HepG2 (cell line): ENCODE measurements around the gene NECAP2. TPM values are rescaled to one million over a fixed set of nuclear protein-coding genes. Genes with fewer than 3 reads are reported as not detected.

Experiments used
- AHR ChIP-seq: IDR thresholded peaks from 2 replicates; pipeline ENCODE4 v1.6.1; 2018; ENCODE audit warnings: missing genetic modification reagents, missing compliant biosample characterization
- GFI1 ChIP-seq: sonication (generic); formaldehyde crosslinking; IDR thresholded peaks from 2 replicates; pipeline ENCODE4 v1.5.0; 2020; ENCODE audit warnings: missing genetic modification reagents, mild to moderate bottlenecking, borderline replicate concordance
- HMG20A ChIP-seq: IDR thresholded peaks from 2 replicates; pipeline ENCODE4 v1.6.1; 2016; ENCODE audit warnings: borderline replicate concordance
- HMGA1 ChIP-seq: sonication (generic); formaldehyde crosslinking; conservative IDR thresholded peaks from 2 replicates; pipeline ENCODE4 v1.4.0; 2020; ENCODE audit warnings: missing genetic modification reagents
- MXI1 ChIP-seq: IDR thresholded peaks from 3 replicates; pipeline ENCODE4 v1.6.1; 2012; ENCODE audit warnings: low read depth, low read length, inconsistent platforms, borderline replicate concordance
- NFRKB ChIP-seq: fragments of 450-650 bp; IDR thresholded peaks from 2 replicates; pipeline ENCODE4 v1.6.1; 2017
- NR1H2 ChIP-seq: sonication (generic); formaldehyde crosslinking; IDR thresholded peaks from 2 replicates; pipeline ENCODE4 v1.8.1; 2022; ENCODE audit warnings: low read depth, missing genetic modification reagents, borderline replicate concordance
- U2AF2 ChIP-seq: fragments of 200-400 bp; formaldehyde crosslinking; IDR thresholded peaks from 2 replicates; pipeline ENCODE4 v1.6.1; 2017; ENCODE audit warnings: low read depth, mild to moderate bottlenecking, low read length
- YEATS2 ChIP-seq: sonication (generic); formaldehyde crosslinking; IDR thresholded peaks from 2 replicates; pipeline ENCODE4 v1.4.0; 2020; ENCODE audit warnings: missing genetic modification reagents, borderline replicate concordance
- ZNF468 ChIP-seq: sonication (generic); formaldehyde crosslinking; IDR thresholded peaks from 2 replicates; pipeline ENCODE4 v1.8.0; 2022; ENCODE audit warnings: mild to moderate bottlenecking, moderate library complexity, missing genetic modification reagents
- ZNF530 ChIP-seq: sonication (generic); formaldehyde crosslinking; IDR thresholded peaks from 2 replicates; pipeline ENCODE4 v1.5.0; 2020; ENCODE audit warnings: low read depth, mild to moderate bottlenecking, missing genetic modification reagents
- ZNF670 ChIP-seq: sonication (generic); formaldehyde crosslinking; IDR thresholded peaks from 2 replicates; pipeline ENCODE4 v1.8.0; 2022; ENCODE audit warnings: mild to moderate bottlenecking, missing genetic modification reagents, borderline replicate concordance
- ZNF672 ChIP-seq: sonication (generic); formaldehyde crosslinking; IDR thresholded peaks from 2 replicates; pipeline ENCODE4 v1.8.1; 2022; ENCODE audit warnings: missing genetic modification reagents
- polyA plus RNA-seq, 8 experiments: library from polyadenylated mRNA; depleted of rRNA in 3 of 8; stranded (reverse) in 7 of 8; unstranded in 1 of 8; fragments of >200 nt; fragmentation: Illumina TruSeq in 4 of 8; extraction: Trizol in 4 of 8; gene quantifications; 2 replicates each; pipeline versions ENCODE4 v1.2.1 to v1.2.3, GENCODE V29; 2011 to 2016; ENCODE audit warnings: low read depth in 4 of 8, missing spikeins in 1 of 8, mixed read lengths in 1 of 8; ENCODE audit not compliant: insufficient read depth in 1 of 8
- total RNA-seq, 5 experiments: library from RNA; depleted of rRNA; stranded (reverse); fragments of >200 nt; fragmentation: Illumina TruSeq; extraction: Trizol; gene quantifications; 2 replicates each; pipeline ENCODE4 v1.2.3, GENCODE V29; 2016; ENCODE audit warnings: low read depth in 1 of 5
- TF ChIP-seq, protein P1 (sequence below): sonication (generic); formaldehyde crosslinking; IDR thresholded peaks from 2 replicates; pipeline ENCODE4 v1.9.0; 2021; ENCODE audit warnings: missing genetic modification reagents, borderline replicate concordance
- TF ChIP-seq, protein P2 (sequence below): sonication (generic); formaldehyde crosslinking; conservative IDR thresholded peaks from 2 replicates; pipeline ENCODE4 v1.4.0; 2020; ENCODE audit warnings: missing genetic modification reagents
- TF ChIP-seq, protein P3 (sequence below): sonication (generic); formaldehyde crosslinking; IDR thresholded peaks from 2 replicates; pipeline ENCODE4 v1.9.0; 2022; ENCODE audit warnings: missing genetic modification reagents, mild to moderate bottlenecking, borderline replicate concordance
- TF ChIP-seq, protein P4 (sequence below): sonication (generic); formaldehyde crosslinking; IDR thresholded peaks from 2 replicates; pipeline ENCODE4 v1.5.1; 2020; ENCODE audit warnings: missing genetic modification reagents, mild to moderate bottlenecking, borderline replicate concordance
- TF ChIP-seq, protein P5 (sequence below): sonication (generic); formaldehyde crosslinking; IDR thresholded peaks from 2 replicates; pipeline ENCODE4 v1.4.0; 2020; ENCODE audit warnings: mild to moderate bottlenecking, missing genetic modification reagents, borderline replicate concordance

The NECAP2 gene
- total and polyA plus RNA-seq, 2 of the 13 experiments (the other 11 are each of a cell fraction or from before 2014, with no cell fraction given): 38.5 to 52.3 TPM

DNA sequence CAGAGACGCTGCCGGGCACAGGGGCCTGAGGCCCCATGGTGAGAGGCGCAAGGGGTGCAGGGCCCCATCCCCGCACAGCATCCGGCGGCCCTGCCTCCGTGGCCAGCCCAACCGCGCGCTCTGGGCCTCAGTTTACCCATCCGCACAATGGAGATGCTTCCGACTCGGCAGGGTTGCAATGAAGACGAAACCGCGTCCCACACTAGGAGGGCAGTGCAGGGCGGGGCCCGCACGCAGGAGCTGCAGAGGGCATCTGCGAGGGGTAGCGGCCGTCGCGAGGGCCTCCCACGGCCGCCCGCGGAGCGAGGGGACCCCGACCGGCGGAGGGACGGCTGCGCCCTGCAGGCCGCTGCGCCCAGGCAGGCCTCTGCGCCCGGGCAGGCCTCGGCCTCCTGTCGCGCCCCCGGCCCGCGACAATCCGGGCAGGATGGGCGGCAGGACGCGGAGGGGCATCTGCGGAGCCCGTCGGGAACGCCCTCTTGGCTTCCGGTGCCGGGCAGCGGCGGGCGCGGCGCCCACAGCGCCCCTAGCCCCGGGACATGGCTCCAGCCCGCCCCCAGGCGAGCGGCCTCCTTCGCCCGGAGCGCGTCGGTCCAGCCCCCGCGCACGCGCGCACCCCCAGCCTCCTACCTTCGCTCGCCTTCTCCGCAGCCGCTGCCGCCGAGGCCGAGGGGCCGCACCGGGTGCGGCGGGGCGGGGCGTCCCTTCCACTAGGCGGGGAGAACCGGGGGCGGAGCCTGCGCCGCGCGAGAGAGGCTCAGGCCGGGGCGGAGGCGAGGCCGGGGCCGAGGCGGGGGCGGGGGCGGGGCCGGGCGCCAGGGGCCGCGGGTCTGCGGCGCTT, 58.3 kb downstream of the NECAP2 start (continued):
- TF ChIP-seq, protein P1, sequence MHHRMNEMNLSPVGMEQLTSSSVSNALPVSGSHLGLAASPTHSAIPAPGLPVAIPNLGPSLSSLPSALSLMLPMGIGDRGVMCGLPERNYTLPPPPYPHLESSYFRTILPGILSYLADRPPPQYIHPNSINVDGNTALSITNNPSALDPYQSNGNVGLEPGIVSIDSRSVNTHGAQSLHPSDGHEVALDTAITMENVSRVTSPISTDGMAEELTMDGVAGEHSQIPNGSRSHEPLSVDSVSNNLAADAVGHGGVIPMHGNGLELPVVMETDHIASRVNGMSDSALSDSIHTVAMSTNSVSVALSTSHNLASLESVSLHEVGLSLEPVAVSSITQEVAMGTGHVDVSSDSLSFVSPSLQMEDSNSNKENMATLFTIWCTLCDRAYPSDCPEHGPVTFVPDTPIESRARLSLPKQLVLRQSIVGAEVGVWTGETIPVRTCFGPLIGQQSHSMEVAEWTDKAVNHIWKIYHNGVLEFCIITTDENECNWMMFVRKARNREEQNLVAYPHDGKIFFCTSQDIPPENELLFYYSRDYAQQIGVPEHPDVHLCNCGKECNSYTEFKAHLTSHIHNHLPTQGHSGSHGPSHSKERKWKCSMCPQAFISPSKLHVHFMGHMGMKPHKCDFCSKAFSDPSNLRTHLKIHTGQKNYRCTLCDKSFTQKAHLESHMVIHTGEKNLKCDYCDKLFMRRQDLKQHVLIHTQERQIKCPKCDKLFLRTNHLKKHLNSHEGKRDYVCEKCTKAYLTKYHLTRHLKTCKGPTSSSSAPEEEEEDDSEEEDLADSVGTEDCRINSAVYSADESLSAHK (CRISPR knock-in tag): no peak
- TF ChIP-seq, protein P2, sequence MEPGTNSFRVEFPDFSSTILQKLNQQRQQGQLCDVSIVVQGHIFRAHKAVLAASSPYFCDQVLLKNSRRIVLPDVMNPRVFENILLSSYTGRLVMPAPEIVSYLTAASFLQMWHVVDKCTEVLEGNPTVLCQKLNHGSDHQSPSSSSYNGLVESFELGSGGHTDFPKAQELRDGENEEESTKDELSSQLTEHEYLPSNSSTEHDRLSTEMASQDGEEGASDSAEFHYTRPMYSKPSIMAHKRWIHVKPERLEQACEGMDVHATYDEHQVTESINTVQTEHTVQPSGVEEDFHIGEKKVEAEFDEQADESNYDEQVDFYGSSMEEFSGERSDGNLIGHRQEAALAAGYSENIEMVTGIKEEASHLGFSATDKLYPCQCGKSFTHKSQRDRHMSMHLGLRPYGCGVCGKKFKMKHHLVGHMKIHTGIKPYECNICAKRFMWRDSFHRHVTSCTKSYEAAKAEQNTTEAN (CRISPR knock-in tag): peak; percentile 50; the same call in 1 of the 2 replicates
- no peak for TF ChIP-seq ZNF530 (CRISPR knock-in tag)
- no peak for TF ChIP-seq ZNF670 (CRISPR knock-in tag)
- no peak for TF ChIP-seq ZNF672 (CRISPR knock-in tag)
- TF ChIP-seq HMGA1 (CRISPR knock-in tag): no peak
- TF ChIP-seq, protein P3, sequence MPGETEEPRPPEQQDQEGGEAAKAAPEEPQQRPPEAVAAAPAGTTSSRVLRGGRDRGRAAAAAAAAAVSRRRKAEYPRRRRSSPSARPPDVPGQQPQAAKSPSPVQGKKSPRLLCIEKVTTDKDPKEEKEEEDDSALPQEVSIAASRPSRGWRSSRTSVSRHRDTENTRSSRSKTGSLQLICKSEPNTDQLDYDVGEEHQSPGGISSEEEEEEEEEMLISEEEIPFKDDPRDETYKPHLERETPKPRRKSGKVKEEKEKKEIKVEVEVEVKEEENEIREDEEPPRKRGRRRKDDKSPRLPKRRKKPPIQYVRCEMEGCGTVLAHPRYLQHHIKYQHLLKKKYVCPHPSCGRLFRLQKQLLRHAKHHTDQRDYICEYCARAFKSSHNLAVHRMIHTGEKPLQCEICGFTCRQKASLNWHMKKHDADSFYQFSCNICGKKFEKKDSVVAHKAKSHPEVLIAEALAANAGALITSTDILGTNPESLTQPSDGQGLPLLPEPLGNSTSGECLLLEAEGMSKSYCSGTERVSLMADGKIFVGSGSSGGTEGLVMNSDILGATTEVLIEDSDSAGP: no peak
- TF ChIP-seq U2AF2: no peak
- TF ChIP-seq, protein P4, sequence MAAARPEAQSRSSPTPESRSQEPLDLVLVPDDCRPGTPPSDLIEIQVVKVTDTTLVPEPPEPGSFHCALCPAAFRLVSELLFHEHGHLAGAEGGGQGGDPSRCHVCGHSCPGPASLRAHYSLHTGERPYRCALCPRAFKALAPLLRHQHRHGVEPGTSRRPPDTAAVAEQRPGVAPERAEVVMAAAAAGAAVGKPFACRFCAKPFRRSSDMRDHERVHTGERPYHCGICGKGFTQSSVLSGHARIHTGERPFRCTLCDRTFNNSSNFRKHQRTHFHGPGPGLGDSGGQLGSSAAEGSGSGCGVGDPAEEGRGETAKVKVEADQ (CRISPR knock-in tag): peak; percentile 87; the same call in 1 of the 2 replicates
- TF ChIP-seq NR1H2: no peak
- no peak for TF ChIP-seq NFRKB
- TF ChIP-seq, protein P5, sequence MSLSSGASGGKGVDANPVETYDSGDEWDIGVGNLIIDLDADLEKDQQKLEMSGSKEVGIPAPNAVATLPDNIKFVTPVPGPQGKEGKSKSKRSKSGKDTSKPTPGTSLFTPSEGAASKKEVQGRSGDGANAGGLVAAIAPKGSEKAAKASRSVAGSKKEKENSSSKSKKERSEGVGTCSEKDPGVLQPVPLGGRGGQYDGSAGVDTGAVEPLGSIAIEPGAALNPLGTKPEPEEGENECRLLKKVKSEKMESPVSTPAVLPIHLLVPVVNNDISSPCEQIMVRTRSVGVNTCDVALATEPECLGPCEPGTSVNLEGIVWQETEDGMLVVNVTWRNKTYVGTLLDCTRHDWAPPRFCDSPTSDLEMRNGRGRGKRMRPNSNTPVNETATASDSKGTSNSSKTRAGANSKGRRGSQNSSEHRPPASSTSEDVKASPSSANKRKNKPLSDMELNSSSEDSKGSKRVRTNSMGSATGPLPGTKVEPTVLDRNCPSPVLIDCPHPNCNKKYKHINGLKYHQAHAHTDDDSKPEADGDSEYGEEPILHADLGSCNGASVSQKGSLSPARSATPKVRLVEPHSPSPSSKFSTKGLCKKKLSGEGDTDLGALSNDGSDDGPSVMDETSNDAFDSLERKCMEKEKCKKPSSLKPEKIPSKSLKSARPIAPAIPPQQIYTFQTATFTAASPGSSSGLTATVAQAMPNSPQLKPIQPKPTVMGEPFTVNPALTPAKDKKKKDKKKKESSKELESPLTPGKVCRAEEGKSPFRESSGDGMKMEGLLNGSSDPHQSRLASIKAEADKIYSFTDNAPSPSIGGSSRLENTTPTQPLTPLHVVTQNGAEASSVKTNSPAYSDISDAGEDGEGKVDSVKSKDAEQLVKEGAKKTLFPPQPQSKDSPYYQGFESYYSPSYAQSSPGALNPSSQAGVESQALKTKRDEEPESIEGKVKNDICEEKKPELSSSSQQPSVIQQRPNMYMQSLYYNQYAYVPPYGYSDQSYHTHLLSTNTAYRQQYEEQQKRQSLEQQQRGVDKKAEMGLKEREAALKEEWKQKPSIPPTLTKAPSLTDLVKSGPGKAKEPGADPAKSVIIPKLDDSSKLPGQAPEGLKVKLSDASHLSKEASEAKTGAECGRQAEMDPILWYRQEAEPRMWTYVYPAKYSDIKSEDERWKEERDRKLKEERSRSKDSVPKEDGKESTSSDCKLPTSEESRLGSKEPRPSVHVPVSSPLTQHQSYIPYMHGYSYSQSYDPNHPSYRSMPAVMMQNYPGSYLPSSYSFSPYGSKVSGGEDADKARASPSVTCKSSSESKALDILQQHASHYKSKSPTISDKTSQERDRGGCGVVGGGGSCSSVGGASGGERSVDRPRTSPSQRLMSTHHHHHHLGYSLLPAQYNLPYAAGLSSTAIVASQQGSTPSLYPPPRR (CRISPR knock-in tag): no peak; the same call in 1 of the 2 replicates
- no peak for TF ChIP-seq MXI1
- no peak for TF ChIP-seq GFI1 (CRISPR knock-in tag)
- TF ChIP-seq HMG20A (CRISPR knock-in tag): no peak
- TF ChIP-seq YEATS2: no peak
- no peak for TF ChIP-seq AHR (CRISPR knock-in tag)
- TF ChIP-seq ZNF468: no peak
